NB4 (cell line): Measurements from ENCODE around the gene GRIK3.

Experiments used
- DNase-seq: peaks from one replicate; pipeline ENCODE4 v3.0.0; 2010; ENCODE audit warnings: low read depth
- H3K4me3 ChIP-seq: one replicate; pipeline ENCODE4 v1.5.1; 2011; ENCODE audit warnings: mild to moderate bottlenecking, low read depth, low read length, moderate library complexity
- MYC ChIP-seq: IDR thresholded peaks from 2 replicates; pipeline ENCODE4 v1.6.1; 2011; ENCODE audit warnings: low read depth, low read length
- POLR2A ChIP-seq: IDR thresholded peaks from 2 replicates; pipeline ENCODE4 v1.6.1; 2011; ENCODE audit warnings: mild to moderate bottlenecking; ENCODE audit not compliant: insufficient read length; ENCODE audit errors: extremely low read depth
- TF ChIP-seq, protein P1 (sequence below): IDR thresholded peaks from 2 replicates; pipeline ENCODE4 v1.6.1; 2011; ENCODE audit warnings: low read depth, low read length
- TF ChIP-seq, protein P2 (sequence below): IDR thresholded peaks from one replicate; pipeline ENCODE4 v1.5.1; 2012; ENCODE audit warnings: low read depth, low read length

Gene GRIK3

DNA sequence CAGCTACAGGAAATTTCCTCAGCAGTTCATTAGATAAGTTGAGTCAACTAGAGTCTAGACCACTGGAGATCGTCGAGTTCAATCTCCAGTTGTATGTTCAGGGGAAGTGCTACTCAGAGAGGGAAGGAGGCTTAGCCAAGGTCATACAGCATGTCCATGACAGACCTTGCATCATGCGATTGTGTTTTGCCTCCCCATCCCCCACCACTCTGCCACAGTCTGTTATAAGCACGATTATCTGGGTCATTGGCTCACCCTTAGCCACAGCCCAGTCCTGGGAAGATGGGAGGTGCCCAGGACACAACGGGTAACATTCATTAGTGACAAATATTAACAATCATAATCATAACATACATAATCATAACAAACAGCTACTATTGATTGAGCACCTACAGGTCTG is 18.9 kb upstream of the GRIK3 start:
- TF ChIP-seq, protein P1, sequence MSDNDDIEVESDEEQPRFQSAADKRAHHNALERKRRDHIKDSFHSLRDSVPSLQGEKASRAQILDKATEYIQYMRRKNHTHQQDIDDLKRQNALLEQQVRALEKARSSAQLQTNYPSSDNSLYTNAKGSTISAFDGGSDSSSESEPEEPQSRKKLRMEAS: no peak
- TF ChIP-seq, protein P2, sequence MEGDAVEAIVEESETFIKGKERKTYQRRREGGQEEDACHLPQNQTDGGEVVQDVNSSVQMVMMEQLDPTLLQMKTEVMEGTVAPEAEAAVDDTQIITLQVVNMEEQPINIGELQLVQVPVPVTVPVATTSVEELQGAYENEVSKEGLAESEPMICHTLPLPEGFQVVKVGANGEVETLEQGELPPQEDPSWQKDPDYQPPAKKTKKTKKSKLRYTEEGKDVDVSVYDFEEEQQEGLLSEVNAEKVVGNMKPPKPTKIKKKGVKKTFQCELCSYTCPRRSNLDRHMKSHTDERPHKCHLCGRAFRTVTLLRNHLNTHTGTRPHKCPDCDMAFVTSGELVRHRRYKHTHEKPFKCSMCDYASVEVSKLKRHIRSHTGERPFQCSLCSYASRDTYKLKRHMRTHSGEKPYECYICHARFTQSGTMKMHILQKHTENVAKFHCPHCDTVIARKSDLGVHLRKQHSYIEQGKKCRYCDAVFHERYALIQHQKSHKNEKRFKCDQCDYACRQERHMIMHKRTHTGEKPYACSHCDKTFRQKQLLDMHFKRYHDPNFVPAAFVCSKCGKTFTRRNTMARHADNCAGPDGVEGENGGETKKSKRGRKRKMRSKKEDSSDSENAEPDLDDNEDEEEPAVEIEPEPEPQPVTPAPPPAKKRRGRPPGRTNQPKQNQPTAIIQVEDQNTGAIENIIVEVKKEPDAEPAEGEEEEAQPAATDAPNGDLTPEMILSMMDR: no peak
- TF ChIP-seq MYC (no peak), POLR2A (no peak)
- DNase-seq: no peak
- H3K4me3 ChIP-seq: no peak overlapping the region

DNA sequence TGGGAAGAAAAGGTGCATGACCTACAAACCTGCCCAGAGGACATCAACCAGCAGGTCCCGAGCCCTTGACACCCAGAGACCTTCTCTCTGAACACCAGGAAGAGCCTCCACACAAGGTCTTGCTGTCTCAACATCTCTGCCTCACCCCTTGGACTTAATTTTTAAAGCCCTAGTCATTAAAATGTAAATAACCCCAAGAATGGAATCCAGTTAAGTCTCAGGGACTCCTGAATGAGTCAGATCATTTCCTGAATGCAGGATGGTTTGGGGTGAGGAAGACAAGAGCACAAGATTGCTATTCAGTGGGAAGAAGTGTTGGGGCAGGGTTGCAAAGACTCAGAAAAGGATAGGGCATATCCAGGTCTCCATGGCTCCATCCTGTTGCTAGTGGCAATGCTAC is 17.8 kb upstream of the GRIK3 start:
- no peak overlapping the region for H3K4me3 ChIP-seq
- TF ChIP-seq MYC: no peak
- TF ChIP-seq, protein P1: no peak
- TF ChIP-seq, protein P2: no peak
- TF ChIP-seq POLR2A: no peak
- DNase-seq: no peak

DNA sequence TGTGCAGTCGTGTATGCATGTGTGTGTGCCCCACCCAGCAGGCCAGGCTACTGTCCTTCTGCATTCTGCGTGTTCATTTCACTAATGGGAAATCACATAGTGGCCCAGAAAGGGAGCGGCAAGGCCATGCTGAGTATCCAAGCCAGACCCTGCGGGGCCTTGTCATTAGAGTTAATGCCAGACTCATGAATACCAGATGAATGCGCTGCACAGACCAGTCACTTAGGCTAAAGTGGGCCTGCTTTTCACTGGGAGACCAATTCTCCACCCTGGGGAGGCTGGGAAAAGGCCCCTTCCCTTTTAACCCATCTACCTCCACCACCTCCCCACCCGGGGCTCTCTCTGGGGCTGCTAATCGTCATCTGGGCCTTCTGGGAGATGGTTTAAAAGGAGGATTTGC is 17.0 kb upstream of the GRIK3 start:
- DNase-seq: no peak
- no peak overlapping the region for H3K4me3 ChIP-seq
- TF ChIP-seq, protein P2: no peak
- TF ChIP-seq, protein P1: no peak
- TF ChIP-seq MYC (no peak), POLR2A (no peak)

DNA sequence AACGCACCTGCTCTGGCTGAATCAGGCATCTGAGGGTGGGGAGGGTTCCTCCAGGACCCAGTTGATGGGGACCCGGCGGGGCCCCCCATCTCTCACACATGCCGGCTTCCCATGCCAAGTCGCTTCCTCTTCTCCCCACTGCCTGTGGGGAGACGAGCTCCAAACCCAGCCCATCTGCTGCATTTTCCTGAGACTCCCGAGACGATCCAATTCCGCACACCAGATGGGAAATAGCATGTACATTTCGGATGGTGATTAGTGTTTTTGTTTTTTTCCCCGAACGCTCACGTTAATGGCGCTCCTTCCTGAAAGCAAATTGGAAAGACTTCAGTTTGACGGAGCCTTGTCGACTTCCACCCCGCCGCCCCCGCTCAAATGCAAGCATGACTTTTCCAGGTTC is 13.2 kb upstream of the GRIK3 start:
- DNase-seq: no peak
- TF ChIP-seq MYC (no peak), POLR2A (no peak)
- TF ChIP-seq, protein P1: no peak
- TF ChIP-seq, protein P2: no peak
- H3K4me3 ChIP-seq: no peak overlapping the region

DNA sequence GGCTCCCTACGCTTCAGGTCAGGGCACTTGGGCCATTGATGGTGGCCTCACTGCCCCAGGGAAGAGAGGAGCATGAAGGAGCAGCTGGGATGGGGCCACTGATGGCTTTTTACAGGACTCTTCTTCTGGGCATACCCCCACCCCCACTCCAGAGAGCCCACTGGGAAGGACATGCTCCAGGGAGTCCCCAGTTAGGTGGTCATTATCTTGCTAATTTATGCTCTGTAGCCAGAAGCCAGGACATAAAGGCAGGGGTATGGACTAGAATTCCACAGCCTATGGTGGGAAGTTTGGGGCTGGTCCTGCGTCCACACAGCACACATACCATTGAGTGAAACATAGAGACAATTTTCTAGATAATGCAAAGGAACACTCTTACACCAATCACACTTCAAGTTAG is 8.8 kb upstream of the GRIK3 start:
- H3K4me3 ChIP-seq: no peak overlapping the region
- no peak for TF ChIP-seq MYC
- TF ChIP-seq, protein P2: no peak

DNA sequence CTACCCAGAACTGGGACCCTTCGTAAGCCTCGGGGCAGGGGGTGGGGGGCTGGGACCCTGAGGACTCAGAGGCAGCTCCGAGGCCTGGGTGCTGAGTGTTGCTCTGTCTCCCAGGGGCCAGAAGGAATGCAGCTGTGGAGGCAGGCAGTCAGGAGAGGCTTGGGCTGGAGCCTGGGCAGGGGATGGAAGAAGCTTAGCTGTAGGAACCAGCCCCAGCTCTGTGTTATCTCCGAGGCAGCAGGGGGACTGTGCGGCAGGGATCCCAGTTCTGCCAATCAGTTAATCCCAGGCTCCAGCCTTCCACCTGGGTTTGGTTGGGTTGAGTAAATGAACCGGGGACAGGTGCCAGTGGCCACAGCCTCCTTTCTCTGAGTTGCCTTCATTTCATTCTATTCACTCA is 8.2 kb upstream of the GRIK3 start:
- H3K4me3 ChIP-seq: no peak overlapping the region
- TF ChIP-seq POLR2A (no peak), MYC (no peak)
- TF ChIP-seq, protein P2: no peak
- TF ChIP-seq, protein P1: no peak
- DNase-seq: no peak

More for the DNA sequence above, 8.8 kb upstream of the GRIK3 start:
- no peak for DNase-seq
